Thymus (tissue), 11 donors: ENCODE results near the gene BARD1. TPM values are rescaled to one million over a fixed set of nuclear protein-coding genes. Genes with fewer than 3 reads are reported as not detected.
"Not testable (repeated sequence)": the region's sequence is repeated elsewhere in the genome, so short reads cannot be mapped to it uniquely, and the experiment has no call there.

Source experiments
- DNase-seq, 9 donors: peaks; one replicate each; pipeline ENCODE4 v3.0.0-alpha.2; 2013; ENCODE audit warnings: low spot score in 9 of 9, low read depth in 6 of 9, missing footprints in 1 of 9
- H3K27ac ChIP-seq, 2 donors: one replicate each; pipeline ENCODE4 v1.5.1; 2013; ENCODE audit warnings: control low read depth in 1 of 2, low read depth in 1 of 2, low read length in 1 of 2, mild to moderate bottlenecking in 1 of 2, moderate library complexity in 1 of 2
- H3K27me3 ChIP-seq, 2 donors: one replicate each; pipeline ENCODE4 v1.5.1; 2013; ENCODE audit warnings: low read length in 1 of 2; ENCODE audit not compliant: control insufficient read depth in 2 of 2, insufficient read depth in 1 of 2
- H3K36me3 ChIP-seq, 2 donors: one replicate each; pipeline ENCODE4 v1.5.1; 2013; ENCODE audit warnings: low read length in 1 of 2, mild to moderate bottlenecking in 1 of 2, moderate library complexity in 1 of 2; ENCODE audit not compliant: control insufficient read depth in 2 of 2, insufficient read depth in 2 of 2
- H3K4me1 ChIP-seq, 2 donors: one replicate each; pipeline ENCODE4 v1.5.1; 2013; ENCODE audit warnings: low read length in 2 of 2; ENCODE audit not compliant: control insufficient read depth in 2 of 2, insufficient read depth in 2 of 2
- H3K4me3 ChIP-seq, 2 donors: one replicate each; pipeline ENCODE4 v1.5.1; 2013; ENCODE audit warnings: low read length in 2 of 2, control low read depth in 1 of 2, mild to moderate bottlenecking in 1 of 2
- H3K9me3 ChIP-seq, 2 donors: one replicate each; pipeline ENCODE4 v1.5.1; 2013; ENCODE audit warnings: low read length in 1 of 2, mild to moderate bottlenecking in 1 of 2; ENCODE audit not compliant: control insufficient read depth in 2 of 2, insufficient read depth in 1 of 2
- WGBS: extraction: QIAGEN DNeasy Blood & Tissue Kit; methylation state at CpG from one replicate; pipeline ENCODE4 v1.1.7; 2013; 5-methylcytosine and 5-hydroxymethylcytosine counted together
- polyA plus RNA-seq: library from polyadenylated mRNA; stranded (reverse); fragments of 200-250 nt; gene quantifications from one replicate; pipeline ENCODE4 v1.2.3, GENCODE V29; 2013
- total RNA-seq: library from RNA; stranded (reverse); fragments of 120-200 nt; gene quantifications from one replicate; pipeline ENCODE4 v1.2.4, GENCODE V29; 2013
- donor health status: healthy.

Gene BARD1
- total and polyA plus RNA-seq, 2 donors, result 7.2 to 36.5 TPM

DNA sequence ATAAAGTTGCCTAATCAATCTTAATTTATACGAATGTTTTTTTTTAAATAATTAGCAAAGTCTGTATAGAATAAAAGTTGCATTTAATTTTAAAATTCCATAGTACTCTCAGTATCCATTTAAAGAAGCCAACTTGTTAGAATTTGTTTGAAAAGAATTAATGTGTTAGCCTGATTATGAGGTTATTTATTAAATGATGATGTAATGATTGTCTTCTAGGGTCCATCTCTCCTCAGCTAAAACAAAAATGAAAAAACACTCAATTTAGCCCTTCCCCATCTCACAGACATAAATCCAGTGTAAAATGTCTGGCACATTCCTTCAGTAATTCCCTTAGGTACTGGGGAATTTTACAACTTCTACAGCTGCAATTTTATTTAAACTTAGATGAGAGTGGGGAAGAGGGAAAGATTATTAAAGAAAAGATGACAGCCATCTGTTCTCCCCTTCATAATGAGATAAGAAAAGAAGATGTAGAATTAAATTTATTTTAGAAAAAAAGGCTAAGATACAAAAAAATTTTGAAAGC is 68.6 kb downstream of the BARD1 start:
- no peak for DNase-seq
- Histone ChIP-seq H3K4me3 (no peak overlapping the region), H3K27me3 (no peaks in the 10 kb centered on the region), H3K36me3 (peaks cover 6 to 12% of the 10 kb centered on the region in 2 donors), H3K27ac (no peak overlapping the region), H3K4me1 (no peaks in the 10 kb centered on the region), H3K9me3 (no peaks in the 10 kb centered on the region)
- 98% methylated on average over 1 of the region's 1 CpG for WGBS

DNA sequence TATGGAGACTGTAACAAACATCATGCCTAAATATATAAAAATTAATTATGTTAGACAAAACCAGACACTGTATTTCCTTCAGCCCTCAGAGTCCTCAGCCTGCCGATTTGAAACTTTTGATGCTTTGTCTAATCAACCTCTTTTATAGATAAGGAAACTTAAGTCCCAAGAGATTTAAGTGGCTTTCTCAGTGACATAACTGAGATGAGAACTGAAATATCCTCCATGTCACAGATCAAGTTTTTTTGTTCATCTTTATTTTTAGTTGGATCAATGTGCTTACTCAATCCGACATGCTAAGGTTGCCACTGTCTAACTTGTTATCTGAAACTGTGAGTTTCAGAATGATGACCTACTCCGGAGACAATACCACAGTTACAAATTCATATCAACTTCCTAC is 72.3 kb downstream of the BARD1 start:
- no peak overlapping the region for H3K4me3 ChIP-seq
- WGBS, result 95% methylated on average over 3 of the region's 3 CpGs
- DNase-seq, result no peak
- no peak overlapping the region for H3K27ac ChIP-seq
- no peaks in the 10 kb centered on the region for H3K4me1 ChIP-seq
- peaks cover 0 to 10% of the 10 kb centered on the region in 2 donors for H3K36me3 ChIP-seq
- no peaks in the 10 kb centered on the region for H3K9me3 ChIP-seq
- no peaks in the 10 kb centered on the region for H3K27me3 ChIP-seq

DNA sequence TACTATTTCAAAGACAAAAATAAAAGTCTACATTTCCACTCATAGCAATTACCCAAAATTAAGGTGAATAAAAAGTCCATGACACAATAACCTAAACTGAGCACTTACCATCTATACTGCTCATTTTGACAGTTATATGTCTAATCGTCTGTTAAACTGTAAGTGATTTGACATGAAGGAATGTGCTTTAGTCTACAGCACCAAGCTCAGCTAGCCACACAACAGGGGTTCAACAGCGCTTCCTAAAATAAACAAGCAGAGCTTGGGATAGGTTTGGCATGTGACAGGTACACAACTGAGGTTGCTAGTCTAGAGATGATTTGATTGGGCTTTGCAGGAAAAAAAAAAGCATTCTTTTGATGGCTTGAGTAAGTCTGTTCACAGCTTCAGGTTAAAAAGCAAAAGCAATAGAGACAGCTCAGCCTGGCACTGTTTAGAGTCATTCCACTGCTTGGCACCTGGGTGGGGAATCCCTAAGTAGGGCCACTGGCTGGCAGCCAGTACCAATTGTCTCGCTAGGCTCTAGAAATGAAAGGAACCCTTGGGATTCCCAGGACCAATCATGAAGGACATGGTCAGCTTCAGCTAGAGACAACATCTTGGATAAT is 78.6 kb downstream of the BARD1 start:
- no peaks in the 10 kb centered on the region for H3K4me1 ChIP-seq
- no peak overlapping the region for H3K27ac ChIP-seq
- no peaks in the 10 kb centered on the region for H3K9me3 ChIP-seq
- 95% methylated on average over 3 of the region's 3 CpGs for WGBS
- no peaks in the 10 kb centered on the region for H3K27me3 ChIP-seq
- no peak overlapping the region for H3K4me3 ChIP-seq
- peaks cover 9 to 16% of the 10 kb centered on the region in 2 donors for H3K36me3 ChIP-seq
- DNase-seq, result no peak

DNA sequence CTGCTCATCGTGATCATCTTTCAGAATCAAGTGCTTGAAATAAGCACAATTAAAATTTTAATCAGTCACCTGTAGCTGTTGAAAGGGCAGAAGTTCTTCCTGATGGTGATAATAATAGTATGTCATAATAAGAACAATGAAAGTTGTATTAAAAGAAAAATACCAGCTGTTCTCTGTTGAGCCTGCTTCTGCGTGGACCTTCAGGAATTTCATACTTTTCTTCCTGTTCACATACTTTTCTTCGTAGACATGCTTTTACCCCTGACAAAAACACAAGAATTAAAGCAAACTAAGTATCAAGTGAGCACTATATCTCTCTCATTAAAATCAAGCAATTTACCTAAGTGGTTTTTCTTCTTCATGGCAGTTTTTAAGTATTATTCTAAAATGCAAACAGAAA is 79.2 kb downstream of the BARD1 start:
- Histone ChIP-seq H3K27ac (no peak overlapping the region), H3K9me3 (no peaks in the 10 kb centered on the region), H3K36me3 (peaks cover 9 to 16% of the 10 kb centered on the region in 2 donors), H3K27me3 (no peaks in the 10 kb centered on the region), H3K4me3 (no peak overlapping the region), H3K4me1 (no peaks in the 10 kb centered on the region)
- WGBS, result 97% methylated on average over 3 of the region's 3 CpGs
- DNase-seq, result no peak

DNA sequence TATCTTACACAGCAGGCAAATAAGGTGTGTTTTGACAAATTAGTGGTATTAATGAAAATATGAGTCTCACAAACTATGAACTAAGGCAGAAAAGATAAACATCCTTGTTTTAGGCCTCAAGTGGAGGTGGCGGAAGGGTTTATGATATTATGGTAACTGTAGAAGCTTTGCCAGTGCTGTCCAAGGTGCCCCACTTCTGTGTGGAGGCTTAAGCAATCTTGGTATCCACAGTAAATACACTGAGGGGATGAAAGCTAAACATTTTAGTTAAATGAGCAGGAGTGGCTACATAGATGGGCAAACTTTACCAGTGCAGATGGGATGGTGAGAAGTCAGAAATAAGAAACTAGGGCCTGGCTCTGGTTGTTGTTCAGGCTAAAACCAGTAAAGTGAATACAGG is 84.7 kb downstream of the BARD1 start:
- Histone ChIP-seq H3K27me3 (no peaks in the 10 kb centered on the region), H3K36me3 (peaks cover 5 to 18% of the 10 kb centered on the region in 2 donors), H3K4me3 (no peak overlapping the region), H3K9me3 (no peaks in the 10 kb centered on the region), H3K4me1 (no peaks in the 10 kb centered on the region), H3K27ac (no peak overlapping the region)
- 98% methylated on average over 1 of the region's 1 CpG for WGBS
- no peak for DNase-seq

DNA sequence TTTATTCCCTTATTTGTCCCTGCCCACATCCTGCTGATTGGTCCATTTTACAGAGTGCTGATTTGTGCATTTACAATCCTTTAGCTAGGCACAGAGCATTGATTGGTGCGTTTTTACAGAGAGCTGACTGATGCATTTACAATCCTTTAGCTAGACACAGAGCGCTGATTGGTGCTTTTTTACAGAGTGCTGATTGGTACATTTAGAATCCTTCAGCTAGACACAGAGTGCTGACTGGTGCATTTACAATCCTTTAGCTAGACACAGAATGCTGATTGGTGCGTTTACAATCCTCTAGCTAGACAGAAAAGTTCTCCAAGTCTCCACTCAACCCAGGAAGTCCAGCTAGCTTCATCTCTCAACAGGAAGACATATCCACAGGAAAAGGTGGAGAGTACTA is 91.6 kb downstream of the BARD1 start:
- WGBS, result over 99% methylated on average over 3 of the region's 3 CpGs
- H3K9me3 ChIP-seq, DNase-seq, H3K4me1 ChIP-seq, H3K27ac ChIP-seq, H3K4me3 ChIP-seq, H3K36me3 ChIP-seq, H3K27me3 ChIP-seq: not testable (repeated sequence)

DNA sequence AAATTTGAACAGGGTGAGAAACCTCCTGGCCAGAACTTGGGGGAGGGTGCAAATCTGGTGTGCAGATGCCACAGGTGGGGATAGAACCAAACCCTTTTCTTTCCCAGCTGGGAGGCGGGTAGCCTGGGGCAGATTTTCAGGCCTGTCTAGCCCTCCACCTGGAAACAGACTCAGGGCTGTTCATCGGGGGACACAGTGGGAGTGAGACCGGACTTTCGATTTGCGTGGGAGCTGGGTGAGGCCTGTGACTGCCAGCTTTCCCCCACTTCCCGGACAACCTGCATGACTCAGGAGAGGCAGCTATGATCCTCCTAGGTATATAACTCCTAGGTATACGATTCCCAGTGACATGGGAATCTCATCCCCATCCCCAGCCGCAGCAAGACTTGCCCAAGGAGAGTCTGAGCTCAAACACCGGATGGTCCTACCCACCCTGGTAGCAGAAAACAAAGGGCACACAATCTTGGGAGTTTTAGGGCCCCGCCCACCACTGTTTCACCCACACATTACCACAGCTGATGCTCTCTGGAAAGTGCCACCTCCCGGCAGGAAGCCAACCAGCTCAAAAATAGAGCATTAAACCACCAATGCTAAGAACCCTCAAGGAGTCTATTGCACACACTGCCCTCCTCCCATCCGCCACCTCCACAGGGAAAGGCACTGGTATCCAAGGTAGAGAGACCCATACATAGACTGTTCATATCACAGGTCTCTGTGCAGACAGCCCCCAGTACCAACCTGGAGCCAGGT is 92.5 kb downstream of the BARD1 start:
- Histone ChIP-seq H3K4me1 (no peaks in the 10 kb centered on the region), H3K27ac (no peak overlapping the region), H3K27me3 (no peaks in the 10 kb centered on the region), H3K9me3 (no peaks in the 10 kb centered on the region), H3K36me3 (peaks cover 4 to 7% of the 10 kb centered on the region in 2 donors), H3K4me3 (no peak overlapping the region)
- 97% methylated on average over 12 of the region's 12 CpGs for WGBS
- DNase-seq, result no peak

DNA sequence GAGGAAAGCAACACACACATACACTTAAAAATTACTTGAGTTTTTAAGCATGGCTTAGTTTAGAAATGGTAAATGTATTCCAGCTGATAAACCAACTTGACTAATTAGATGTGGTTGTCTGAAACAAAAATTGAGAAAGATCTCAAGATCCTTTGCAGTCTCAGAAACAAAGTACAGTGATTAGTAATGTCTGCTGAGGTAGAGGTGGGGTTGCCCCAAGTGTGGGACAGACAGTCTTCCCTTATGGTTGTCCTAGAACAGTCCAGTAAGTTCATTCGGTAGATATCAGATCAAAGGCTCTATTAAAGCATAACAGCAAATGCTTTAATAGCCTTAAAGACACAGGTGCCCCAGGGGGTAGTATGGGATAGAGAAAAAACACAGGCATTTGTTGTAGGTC is 94.5 kb downstream of the BARD1 start:
- Histone ChIP-seq H3K4me1 (no peaks in the 10 kb centered on the region), H3K9me3 (no peaks in the 10 kb centered on the region), H3K4me3 (no peak overlapping the region), H3K36me3 (peaks cover 4 to 7% of the 10 kb centered on the region in 2 donors), H3K27ac (no peak overlapping the region), H3K27me3 (no peaks in the 10 kb centered on the region)
- 0% methylated on average over 1 of the region's 1 CpG for WGBS
- no peak for DNase-seq

DNA sequence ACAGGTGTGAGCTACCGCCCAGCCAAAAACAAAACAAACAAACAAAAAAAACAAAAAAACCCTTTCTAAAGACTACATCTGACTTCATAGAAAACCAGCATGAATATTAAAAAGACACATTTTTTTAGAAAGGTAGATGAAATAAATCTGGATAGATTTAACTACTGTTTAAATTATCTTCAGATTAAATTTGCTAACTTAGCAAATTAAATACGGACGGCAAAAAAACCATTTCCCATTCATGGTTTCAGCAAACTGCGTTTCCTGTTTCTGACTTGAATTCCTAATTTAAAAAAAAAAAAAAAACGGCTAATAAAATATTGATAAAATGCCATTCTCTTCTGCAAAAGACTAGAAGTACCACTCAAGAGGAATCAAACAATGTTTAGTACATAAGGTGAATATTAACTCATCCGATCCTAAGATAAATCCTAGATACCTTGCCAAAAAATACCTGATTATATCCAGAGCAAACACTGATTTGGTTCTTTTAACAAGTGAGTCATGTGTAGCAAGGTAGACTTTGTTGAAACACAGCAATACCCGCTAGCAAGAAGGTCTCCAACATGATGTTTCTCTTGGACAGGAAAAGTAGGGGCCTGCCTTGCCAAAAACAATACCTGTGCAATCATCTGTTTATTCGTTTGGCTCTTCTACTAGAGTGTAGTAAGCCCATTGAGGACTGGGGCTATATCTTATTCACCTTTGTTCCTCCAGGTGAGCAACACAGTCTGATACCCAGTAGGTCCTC is 96.2 kb downstream of the BARD1 start:
- Histone ChIP-seq H3K27me3 (no peaks in the 10 kb centered on the region), H3K4me3 (no peak overlapping the region), H3K27ac (no peak overlapping the region), H3K9me3 (no peaks in the 10 kb centered on the region), H3K4me1 (peaks cover 0 to 2% of the 10 kb centered on the region in 2 donors), H3K36me3 (peaks cover 4 to 7% of the 10 kb centered on the region in 2 donors)
- WGBS, result 83% methylated on average over 8 of the region's 8 CpGs
- peak in 1 of 9 donors; percentile 14 for DNase-seq
